A172 (cell line): ENCODE data around the gene MAP2K3. TPM values are rescaled to one million over a fixed set of nuclear protein-coding genes. Genes with fewer than 3 reads are reported as not detected.

Experiments used
- total RNA-seq: library from RNA; depleted of rRNA; stranded (reverse); fragments of >200 nt; shearing (Covaris generic); gene quantifications from 2 replicates; pipeline ENCODE4 v1.2.3, GENCODE V29; 2014; rRNA removed

The MAP2K3 gene
- total RNA-seq, 1 experiment from 2014 or later: 16.8 TPM

Other genes starting within 250 kb of the MAP2K3 start
- gene USP22, start 241.7 kb upstream of the MAP2K3 start, total RNA-seq: 184 and 204 TPM in 2 replicates
- gene DHRS7B, start 157.7 kb upstream of the MAP2K3 start, total RNA-seq: 20.2 and 21.7 TPM in 2 replicates
- 38.0 and 41.7 TPM in 2 replicates for gene TMEM11, start 70.5 kb upstream of the MAP2K3 start, total RNA-seq
- 1.9 and 2.9 TPM in 2 replicates for gene NATD1, start 31.3 kb upstream of the MAP2K3 start, total RNA-seq
- 0.03 and 0.05 TPM in 2 replicates for gene KCNJ12, start 91.6 kb downstream of the MAP2K3 start, total RNA-seq